Sigmoid colon (tissue), 7 donors: Measurements from ENCODE around the gene EVA1A. TPM values are rescaled to one million over a fixed set of nuclear protein-coding genes. Genes with fewer than 3 reads are reported as not detected.

Experiments used
- DNase-seq: peaks from one replicate; pipeline ENCODE4 v3.0.0-alpha.2; 2019
- H3K27ac ChIP-seq, 4 donors: fragments of 200-600 bp; sonication (generic); one replicate each; pipeline ENCODE4 v1.5.1; 2016 to 2019; ENCODE audit warnings: mild to moderate bottlenecking in 1 of 4
- H3K27me3 ChIP-seq, 3 donors: fragments of 200-600 bp; sonication (generic); one replicate each; pipeline ENCODE4 v1.5.1; 2019; ENCODE audit warnings: mild to moderate bottlenecking in 1 of 3
- H3K36me3 ChIP-seq, 4 donors: fragments of 200-600 bp; sonication (generic); one replicate each; pipeline ENCODE4 v1.5.1; 2016 to 2019
- H3K4me1 ChIP-seq, 4 donors: fragments of 200-600 bp; sonication (generic); one replicate each; pipeline ENCODE4 v1.5.1; 2017 to 2019
- H3K4me3 ChIP-seq, 4 donors: fragments of 200-600 bp; sonication (generic); one replicate each; pipeline ENCODE4 v1.5.1; 2017 to 2019; ENCODE audit warnings: mild to moderate bottlenecking in 2 of 4, moderate library complexity in 1 of 4
- H3K9me3 ChIP-seq, 4 donors: fragments of 200-600 bp in 3 of 4; sonication (generic) in 3 of 4; one replicate each; pipeline versions ENCODE4 v1.5.1 to v1.6.1; 2013 to 2019
- EP300 ChIP-seq, 4 donors: sonication (generic); formaldehyde crosslinking; IDR thresholded peaks; one replicate each; pipeline ENCODE4 v1.6.1; 2017; ENCODE audit warnings: antibody characterized with exemption in 4 of 4
- POLR2A ChIP-seq, 2 donors: fragments of 450-650 bp; IDR thresholded peaks; one replicate each; pipeline ENCODE4 v1.6.1; 2016; ENCODE audit warnings: antibody characterized with exemption in 2 of 2, mild to moderate bottlenecking in 2 of 2, moderate library complexity in 2 of 2
- POLR2AphosphoS5 ChIP-seq, 4 donors: sonication (generic); formaldehyde crosslinking; IDR thresholded peaks; one replicate each; pipeline ENCODE4 v1.6.1; 2017; ENCODE audit warnings: antibody characterized with exemption in 4 of 4
- WGBS, 2 donors: extraction: QIAGEN DNeasy Blood & Tissue Kit; methylation state at CpG; one replicate each; pipeline ENCODE4 v1.1.7; 2013; 5-methylcytosine and 5-hydroxymethylcytosine counted together
- intact Hi-C: fragments of 100-400 bp; cut with DNase I; formaldehyde crosslinking; loops from one replicate; pipeline ENCODE4 v1.15.1; 2023
- polyA plus RNA-seq, 3 donors: library from polyadenylated mRNA; stranded (reverse); fragments of 200-250 nt; gene quantifications; one replicate each; pipeline ENCODE4 v1.2.3, GENCODE V29; 2013
- total RNA-seq, 4 donors: library from RNA; depleted of rRNA; stranded (reverse); fragments of >200 nt; gene quantifications; one replicate each; pipeline ENCODE4 v1.1.0, GENCODE V29; 2016
- TF ChIP-seq, protein P1 (sequence below), 4 experiments: fragments of 450-650 bp in 3 of 4; fragments of 200-600 bp in 1 of 4; IDR thresholded peaks; one replicate each; pipeline ENCODE4 v1.5.1; 2016 to 2019; ENCODE audit warnings: antibody characterized with exemption in 4 of 4, mild to moderate bottlenecking in 3 of 4, moderate library complexity in 2 of 4
- donor health status: healthy with polysubstance abuse.
- donor health status: Bipolar disorder and iron deficiency.
- donor health status: healthy.

EVA1A gene
- total and polyA plus RNA-seq, 7 donors: 1.2 to 5.4 (median 1.2) TPM; not detected in 4

DNA sequence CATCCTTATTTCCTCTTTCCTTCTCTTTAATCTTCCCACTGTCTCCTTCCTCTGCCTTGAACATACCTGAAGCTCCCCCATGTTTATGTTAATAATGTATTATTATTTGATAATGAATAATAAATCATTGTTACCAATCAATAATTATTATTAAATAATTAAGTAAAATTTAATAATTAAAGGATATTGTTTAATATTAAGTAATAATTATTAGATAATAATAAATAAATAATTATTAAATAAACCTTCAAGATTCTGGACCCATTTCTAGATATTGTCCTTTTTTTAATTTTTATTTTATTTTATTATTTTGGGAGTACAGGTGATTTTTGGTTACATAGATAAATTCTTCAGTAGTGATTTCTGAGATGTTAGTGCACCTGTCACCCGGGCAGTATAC is 7.4 kb upstream of the EVA1A start:
- no peaks in the 10 kb centered on the region for H3K36me3 ChIP-seq
- WGBS, 2 donors: 98 to 100% methylated on average over 1 of the region's 1 CpG
- H3K27me3 ChIP-seq: no peaks in the 10 kb centered on the region
- TF ChIP-seq EP300 (IDR thresholded peaks at IDR 0.05) (no peak), POLR2A (IDR thresholded peaks at IDR 0.05) (no peak), POLR2AphosphoS5 (IDR thresholded peaks at IDR 0.05) (no peak)
- TF ChIP-seq, protein P1, sequence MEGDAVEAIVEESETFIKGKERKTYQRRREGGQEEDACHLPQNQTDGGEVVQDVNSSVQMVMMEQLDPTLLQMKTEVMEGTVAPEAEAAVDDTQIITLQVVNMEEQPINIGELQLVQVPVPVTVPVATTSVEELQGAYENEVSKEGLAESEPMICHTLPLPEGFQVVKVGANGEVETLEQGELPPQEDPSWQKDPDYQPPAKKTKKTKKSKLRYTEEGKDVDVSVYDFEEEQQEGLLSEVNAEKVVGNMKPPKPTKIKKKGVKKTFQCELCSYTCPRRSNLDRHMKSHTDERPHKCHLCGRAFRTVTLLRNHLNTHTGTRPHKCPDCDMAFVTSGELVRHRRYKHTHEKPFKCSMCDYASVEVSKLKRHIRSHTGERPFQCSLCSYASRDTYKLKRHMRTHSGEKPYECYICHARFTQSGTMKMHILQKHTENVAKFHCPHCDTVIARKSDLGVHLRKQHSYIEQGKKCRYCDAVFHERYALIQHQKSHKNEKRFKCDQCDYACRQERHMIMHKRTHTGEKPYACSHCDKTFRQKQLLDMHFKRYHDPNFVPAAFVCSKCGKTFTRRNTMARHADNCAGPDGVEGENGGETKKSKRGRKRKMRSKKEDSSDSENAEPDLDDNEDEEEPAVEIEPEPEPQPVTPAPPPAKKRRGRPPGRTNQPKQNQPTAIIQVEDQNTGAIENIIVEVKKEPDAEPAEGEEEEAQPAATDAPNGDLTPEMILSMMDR (IDR thresholded peaks at IDR 0.05): no peak
- no peak overlapping the region for H3K4me3 ChIP-seq
- H3K27ac ChIP-seq: no peak overlapping the region
- DNase-seq: no peak
- intact Hi-C loops: no loop called here
- no peaks in the 10 kb centered on the region for H3K4me1 ChIP-seq
- H3K9me3 ChIP-seq: no peaks in the 10 kb centered on the region

DNA sequence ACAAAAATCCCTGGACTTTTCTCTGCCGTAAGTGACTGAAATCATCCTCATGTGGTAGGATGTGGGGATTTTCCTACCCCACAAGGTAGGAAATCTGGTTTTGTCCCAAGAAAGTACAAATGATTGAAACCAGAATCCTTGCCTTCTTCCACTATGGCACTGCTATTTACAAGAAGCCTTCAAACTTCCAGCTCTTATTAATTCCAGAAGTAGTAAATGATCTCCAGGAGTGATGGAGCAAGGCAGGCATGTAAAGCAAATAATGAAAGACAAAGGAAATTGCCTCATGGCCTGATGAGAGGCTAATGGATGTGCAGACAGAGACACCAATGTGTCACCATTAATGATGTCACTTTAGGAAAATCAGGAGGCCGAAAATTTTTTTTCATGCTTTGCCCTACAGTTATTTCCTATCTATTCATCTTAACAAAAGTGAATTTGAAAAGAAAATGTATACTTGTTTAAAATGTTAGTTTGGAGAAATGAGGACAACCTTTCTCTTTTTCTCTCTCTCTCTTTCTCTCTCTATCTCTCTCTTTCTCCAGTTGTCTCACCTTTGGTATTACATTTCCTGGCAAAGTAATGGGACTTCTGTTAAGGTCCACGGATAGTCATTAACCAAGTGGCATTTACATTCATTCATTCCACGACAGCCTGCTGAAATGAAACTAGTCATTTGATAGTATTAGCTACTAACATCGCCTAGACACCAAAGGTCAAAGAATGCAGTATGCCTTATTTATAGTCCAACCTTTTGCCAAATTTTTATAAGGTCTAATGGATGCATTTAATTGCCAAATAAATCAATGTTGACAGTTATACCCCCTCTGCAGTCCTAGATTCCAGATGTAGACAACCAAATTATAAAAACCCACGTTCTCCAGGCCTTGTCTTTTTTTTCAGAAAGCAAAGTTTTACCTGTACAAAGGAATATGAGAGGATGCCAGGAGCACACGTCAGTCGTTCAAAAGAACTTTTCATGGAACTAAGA is 5.0 kb upstream of the EVA1A start:
- 63 to 83% methylated on average over 8 of the region's 8 CpGs for WGBS, 2 donors
- TF ChIP-seq EP300 (IDR thresholded peaks at IDR 0.05): no peak
- no peak for TF ChIP-seq POLR2A (IDR thresholded peaks at IDR 0.05)
- TF ChIP-seq, protein P1 (IDR thresholded peaks at IDR 0.05): no peak
- no peak for TF ChIP-seq POLR2AphosphoS5 (IDR thresholded peaks at IDR 0.05)
- no peak overlapping the region for H3K27ac ChIP-seq
- peaks cover 0 to 6% (median 4%) of the 10 kb centered on the region in 4 donors for H3K4me1 ChIP-seq
- no peaks in the 10 kb centered on the region for H3K9me3 ChIP-seq
- no peaks in the 10 kb centered on the region for H3K36me3 ChIP-seq
- H3K27me3 ChIP-seq: peaks cover under 1 to 10% (median 3%) of the 10 kb centered on the region in 3 donors
- DNase-seq: no peak
- no peak overlapping the region for H3K4me3 ChIP-seq
- intact Hi-C loops: no loop called here

DNA sequence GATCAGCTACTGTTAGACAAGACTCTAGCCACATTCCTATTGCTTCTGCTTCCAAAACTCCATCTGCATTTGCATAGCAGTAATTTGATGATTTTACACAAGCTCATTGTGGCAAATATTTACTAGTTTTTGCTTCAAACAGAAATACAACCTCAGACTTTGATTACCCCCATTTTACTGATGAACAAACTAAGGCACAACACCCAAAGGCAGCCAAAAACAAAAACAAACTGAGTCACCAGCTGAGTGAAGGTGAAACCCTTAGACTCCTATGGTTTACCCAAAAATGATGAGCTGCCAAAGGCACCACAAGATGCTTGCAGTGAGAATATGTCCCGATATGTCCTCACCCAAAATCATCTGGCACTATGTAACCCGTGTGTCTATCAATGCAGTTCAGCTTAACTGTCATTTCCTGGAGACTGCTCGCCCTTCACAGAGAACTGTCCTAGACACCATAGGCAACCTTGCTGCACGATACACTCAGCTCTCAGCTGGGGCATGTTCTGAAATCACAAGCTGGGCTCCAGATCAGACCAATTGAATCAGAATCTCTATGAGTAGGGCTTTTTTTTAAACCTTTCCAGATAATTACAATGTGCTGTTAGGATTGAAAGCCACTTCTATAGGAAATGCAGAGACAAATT is 4.1 kb upstream of the EVA1A start:
- TF ChIP-seq, protein P1 (IDR thresholded peaks at IDR 0.05): no peak
- TF ChIP-seq POLR2A (IDR thresholded peaks at IDR 0.05) (no peak), EP300 (IDR thresholded peaks at IDR 0.05) (no peak), POLR2AphosphoS5 (IDR thresholded peaks at IDR 0.05) (no peak)
- Histone ChIP-seq H3K36me3 (no peaks in the 10 kb centered on the region), H3K9me3 (no peaks in the 10 kb centered on the region), H3K4me1 (peaks cover 0 to 16% (median 13%) of the 10 kb centered on the region in 4 donors), H3K4me3 (no peak overlapping the region), H3K27me3 (peaks cover 8 to 20% (median 12%) of the 10 kb centered on the region in 3 donors), H3K27ac (no peak overlapping the region)
- intact Hi-C loops: no loop called here
- DNase-seq: no peak
- 70 to 71% methylated on average over 4 of the region's 4 CpGs for WGBS, 2 donors

DNA sequence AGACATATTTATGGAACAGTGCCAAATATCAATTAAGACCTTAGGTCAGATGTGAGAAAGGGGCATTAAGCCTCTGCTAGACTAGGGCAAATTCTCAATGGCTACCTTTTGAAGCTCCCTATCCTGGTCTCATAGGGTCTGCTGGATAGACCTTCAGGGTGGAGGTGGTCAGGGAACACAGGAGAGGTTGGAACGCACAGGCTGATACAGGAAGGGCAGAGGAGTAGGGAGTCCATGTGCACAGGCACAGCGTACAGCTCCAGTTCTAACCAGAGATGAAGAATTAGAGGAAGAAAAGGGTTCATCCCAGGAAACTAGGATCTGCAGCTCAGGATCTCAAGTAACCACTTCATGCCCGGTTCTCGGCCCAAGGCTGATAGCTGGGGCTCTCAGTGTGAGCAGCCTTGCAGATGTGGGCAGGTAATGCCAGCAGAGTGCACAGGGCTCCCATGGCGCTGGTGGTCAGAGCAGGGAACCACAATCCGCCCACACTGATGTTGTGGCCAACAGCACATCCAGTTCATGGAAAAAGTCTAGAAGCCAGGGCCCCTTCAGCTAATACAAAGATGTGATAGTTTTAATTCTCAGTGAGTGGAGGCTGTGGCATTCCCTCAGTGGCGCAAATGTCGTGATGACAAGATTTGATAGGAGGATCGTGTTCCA is 3.4 kb upstream of the EVA1A start:
- Histone ChIP-seq H3K4me3 (no peak overlapping the region), H3K9me3 (no peaks in the 10 kb centered on the region), H3K27ac (no peak overlapping the region), H3K4me1 (peaks cover 0 to 17% (median 15%) of the 10 kb centered on the region in 4 donors), H3K27me3 (peaks cover 8 to 22% (median 15%) of the 10 kb centered on the region in 3 donors), H3K36me3 (no peaks in the 10 kb centered on the region)
- DNase-seq: no peak
- intact Hi-C loops: no loop called here
- no peak for TF ChIP-seq POLR2A (IDR thresholded peaks at IDR 0.05)
- TF ChIP-seq POLR2AphosphoS5 (IDR thresholded peaks at IDR 0.05): no peak
- no peak for TF ChIP-seq EP300 (IDR thresholded peaks at IDR 0.05)
- TF ChIP-seq, protein P1 (IDR thresholded peaks at IDR 0.05): no peak
- 88 to 91% methylated on average over 9 of the region's 9 CpGs for WGBS, 2 donors
